ENCODE data around the gene FGF7. TPM values are rescaled to one million over a fixed set of nuclear protein-coding genes. Genes with fewer than 3 reads are reported as not detected.
"Not testable (repeated sequence)": the region's sequence is repeated elsewhere in the genome, so short reads cannot be mapped to it uniquely, and the experiment has no call there.

Gene FGF7
- total RNA-seq, 4 donors from 2014 or later, result 1.2 to 45.4 (median 10.8) TPM

DNA sequence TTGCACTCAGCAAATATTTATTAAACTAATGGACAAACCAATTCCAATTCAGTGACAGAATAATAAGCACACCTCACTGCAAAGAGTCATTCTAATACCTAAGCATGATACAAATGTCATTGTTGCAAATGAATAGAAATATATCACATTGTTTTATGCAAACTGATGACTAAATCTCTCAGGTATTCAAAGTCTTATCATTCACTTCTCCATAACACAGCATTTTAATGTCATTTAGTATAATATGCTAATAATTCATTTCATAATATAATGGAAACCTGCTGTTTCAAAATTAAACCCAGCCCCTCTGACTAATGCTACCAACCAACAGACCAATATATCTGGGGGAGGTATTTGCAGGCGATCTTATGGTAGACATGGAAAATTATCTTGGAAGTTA is 71.8 kb downstream of the FGF7 start:
- H3K27ac ChIP-seq, result no peak overlapping the region
- no peak overlapping the region for H3K4me3 ChIP-seq
- TF ChIP-seq POLR2A (IDR thresholded peaks at IDR 0.05) (no peak), CTCF (IDR thresholded peaks at IDR 0.05) (no peak)
- H3K27me3 ChIP-seq, result no peaks in the 10 kb centered on the region
- no peaks in the 10 kb centered on the region for H3K9me3 ChIP-seq
- H3K36me3 ChIP-seq, result no peaks in the 10 kb centered on the region
- no peaks in the 10 kb centered on the region for H3K4me1 ChIP-seq
- DNase-seq, result no peak

- Histone ChIP-seq H3K4me3 (no peak overlapping the region), H3K36me3 (no peaks in the 10 kb centered on the region), H3K27ac (no peak overlapping the region), H3K4me1 (no peaks in the 10 kb centered on the region), H3K9me3 (no peaks in the 10 kb centered on the region), H3K27me3 (no peaks in the 10 kb centered on the region)
- DNase-seq, result no peak
- TF ChIP-seq CTCF (IDR thresholded peaks at IDR 0.05), result no peak
These were observed 73.1 kb downstream of the FGF7 start for GRCh38 chr15:49495993-49496753.

- TF ChIP-seq CTCF (IDR thresholded peaks at IDR 0.05) (no peak), POLR2A (IDR thresholded peaks at IDR 0.05) (no peak)
- Histone ChIP-seq H3K27me3 (no peaks in the 10 kb centered on the region), H3K36me3 (no peaks in the 10 kb centered on the region), H3K4me3 (no peak overlapping the region), H3K4me1 (no peaks in the 10 kb centered on the region), H3K9me3 (no peaks in the 10 kb centered on the region), H3K27ac (no peak overlapping the region)
- no peak for DNase-seq
These were observed 78.5 kb downstream of the FGF7 start for GRCh38 chr15:49501586-49501985.

DNA sequence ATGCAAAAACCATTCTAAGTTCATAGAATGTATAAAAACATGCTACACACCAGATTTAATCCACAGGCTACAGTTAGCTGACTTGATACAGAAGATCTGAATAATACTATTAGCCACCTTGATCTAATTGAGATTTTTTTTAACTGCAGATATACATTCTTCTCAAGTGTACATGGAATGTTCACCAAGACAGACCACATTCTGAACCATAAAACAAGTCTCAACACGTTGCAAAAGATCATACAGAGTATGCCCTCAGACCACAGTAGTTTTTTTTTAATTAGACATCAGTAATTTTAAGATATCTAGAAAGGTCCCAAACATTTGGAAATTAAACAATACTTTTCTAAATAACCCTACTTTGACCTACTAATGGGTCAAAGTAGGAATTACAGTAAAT is 83.3 kb downstream of the FGF7 start:
- TF ChIP-seq POLR2A (IDR thresholded peaks at IDR 0.05) (no peak), CTCF (IDR thresholded peaks at IDR 0.05) (no peak)
- no peak overlapping the region for H3K27ac ChIP-seq
- H3K4me1 ChIP-seq, result no peaks in the 10 kb centered on the region
- no peak for DNase-seq
- H3K4me3 ChIP-seq, result no peak overlapping the region
- no peaks in the 10 kb centered on the region for H3K36me3 ChIP-seq
- no peaks in the 10 kb centered on the region for H3K27me3 ChIP-seq
- no peaks in the 10 kb centered on the region for H3K9me3 ChIP-seq

GRCh38 chr15:49507261-49507660 is 84.2 kb downstream of the FGF7 start:
- no peak for DNase-seq
- no peak overlapping the region for H3K4me3 ChIP-seq
- H3K27ac ChIP-seq, result no peak overlapping the region
- no peaks in the 10 kb centered on the region for H3K36me3 ChIP-seq
- no peaks in the 10 kb centered on the region for H3K27me3 ChIP-seq
- no peaks in the 10 kb centered on the region for H3K9me3 ChIP-seq
- no peaks in the 10 kb centered on the region for H3K4me1 ChIP-seq
- TF ChIP-seq CTCF (IDR thresholded peaks at IDR 0.05), result no peak
- no peak for TF ChIP-seq POLR2A (IDR thresholded peaks at IDR 0.05)

- H3K4me3 ChIP-seq, H3K27ac ChIP-seq, DNase-seq, H3K4me1 ChIP-seq, H3K9me3 ChIP-seq, H3K36me3 ChIP-seq, H3K27me3 ChIP-seq: not testable (repeated sequence)
These were observed 89.7 kb downstream of the FGF7 start for GRCh38 chr15:49512739-49513138.

Measured in Peyer's patch (tissue), 4 donors.